Measurements from ENCODE around the gene MSMB. TPM values are rescaled to one million over a fixed set of nuclear protein-coding genes. Genes with fewer than 3 reads are reported as not detected.

MSMB gene
- total and polyA plus RNA-seq, 9 of the 15 experiments (the other 6 are each of a cell fraction or from before 2014, with no cell fraction given): 0.21 to 0.60 TPM; not detected in 7

DNA sequence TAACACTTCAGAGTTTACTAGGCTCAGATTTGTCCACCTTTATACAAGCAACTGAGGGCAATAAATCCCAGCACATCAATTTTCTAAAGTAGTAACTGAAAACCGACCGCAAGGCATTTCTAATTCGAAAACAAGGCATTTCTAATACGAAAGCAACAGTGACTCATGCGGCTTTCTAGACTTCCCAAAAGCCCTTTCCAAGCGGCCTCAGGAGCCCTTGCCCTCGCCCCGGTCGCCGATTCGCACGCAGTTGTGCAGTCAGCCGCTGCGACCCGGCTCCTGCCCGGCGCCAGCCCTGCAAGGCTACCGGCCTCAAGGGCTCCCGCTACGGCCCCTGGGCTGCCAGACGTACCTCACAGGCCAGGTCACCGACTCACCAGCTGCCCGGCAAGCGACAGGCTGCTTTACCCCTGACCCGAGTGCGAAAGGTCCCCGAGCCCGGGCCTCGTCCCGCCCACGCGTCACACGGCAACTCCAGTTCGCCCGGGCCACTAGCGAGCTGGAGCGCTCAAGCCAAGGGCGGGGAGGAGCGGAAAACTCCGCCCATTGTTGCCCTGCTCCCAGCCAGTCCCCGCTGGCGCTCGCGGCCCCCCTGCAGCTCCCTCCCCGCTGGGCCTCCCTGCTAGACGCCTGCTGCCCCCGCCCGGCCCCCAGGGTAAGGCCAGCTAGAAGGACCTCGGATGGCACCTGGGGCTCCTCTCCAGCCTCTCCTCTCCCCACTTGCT, 22.9 kb downstream of the MSMB start (continued):
- TF ChIP-seq, protein P1, sequence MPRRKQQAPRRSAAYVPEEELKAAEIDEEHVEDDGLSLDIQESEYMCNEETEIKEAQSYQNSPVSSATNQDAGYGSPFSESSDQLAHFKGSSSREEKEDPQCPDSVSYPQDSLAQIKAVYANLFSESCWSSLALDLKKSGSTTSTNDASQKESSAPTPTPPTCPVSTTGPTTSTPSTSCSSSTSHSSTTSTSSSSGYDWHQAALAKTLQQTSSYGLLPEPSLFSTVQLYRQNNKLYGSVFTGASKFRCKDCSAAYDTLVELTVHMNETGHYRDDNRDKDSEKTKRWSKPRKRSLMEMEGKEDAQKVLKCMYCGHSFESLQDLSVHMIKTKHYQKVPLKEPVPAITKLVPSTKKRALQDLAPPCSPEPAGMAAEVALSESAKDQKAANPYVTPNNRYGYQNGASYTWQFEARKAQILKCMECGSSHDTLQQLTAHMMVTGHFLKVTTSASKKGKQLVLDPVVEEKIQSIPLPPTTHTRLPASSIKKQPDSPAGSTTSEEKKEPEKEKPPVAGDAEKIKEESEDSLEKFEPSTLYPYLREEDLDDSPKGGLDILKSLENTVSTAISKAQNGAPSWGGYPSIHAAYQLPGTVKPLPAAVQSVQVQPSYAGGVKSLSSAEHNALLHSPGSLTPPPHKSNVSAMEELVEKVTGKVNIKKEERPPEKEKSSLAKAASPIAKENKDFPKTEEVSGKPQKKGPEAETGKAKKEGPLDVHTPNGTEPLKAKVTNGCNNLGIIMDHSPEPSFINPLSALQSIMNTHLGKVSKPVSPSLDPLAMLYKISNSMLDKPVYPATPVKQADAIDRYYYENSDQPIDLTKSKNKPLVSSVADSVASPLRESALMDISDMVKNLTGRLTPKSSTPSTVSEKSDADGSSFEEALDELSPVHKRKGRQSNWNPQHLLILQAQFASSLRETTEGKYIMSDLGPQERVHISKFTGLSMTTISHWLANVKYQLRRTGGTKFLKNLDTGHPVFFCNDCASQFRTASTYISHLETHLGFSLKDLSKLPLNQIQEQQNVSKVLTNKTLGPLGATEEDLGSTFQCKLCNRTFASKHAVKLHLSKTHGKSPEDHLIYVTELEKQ (CRISPR knock-in tag; IDR thresholded peaks at IDR 0.05): no peak
- TF ChIP-seq ZNF217 (CRISPR knock-in tag; IDR thresholded peaks at IDR 0.05) (no peak), ARHGAP35 (IDR thresholded peaks at IDR 0.05; ENCODE audit: partially characterized antibody) (no peak), SMARCC2 (IDR thresholded peaks at IDR 0.05; ENCODE audit: low read depth) (no peak; the same call in 1 of the 2 replicates), ZNF140 (CRISPR knock-in tag; IDR thresholded peaks at IDR 0.05) (no peak), EGR1 (conservative IDR thresholded peaks at IDR 0.05) (peak; percentile 99), ZNF3 (CRISPR knock-in tag; IDR thresholded peaks at IDR 0.05) (no peak), ILF3 (IDR thresholded peaks at IDR 0.05; ENCODE audit: borderline replicate concordance) (no peak; the same call in 1 of the 2 replicates), STAT6 (CRISPR knock-in tag; IDR thresholded peaks at IDR 0.05) (0 out of 2 replicates have a peak, but pooled peaks have one; percentile 54), ELF2 (CRISPR knock-in tag; IDR thresholded peaks at IDR 0.05) (no peak), E2F6 (IDR thresholded peaks at IDR 0.05; ENCODE audit: borderline replicate concordance in 1 of 2, extremely low read depth in 1 of 2, insufficient read depth in 1 of 2, insufficient read length in 1 of 2, low read depth in 1 of 2, low read length in 1 of 2, poor library complexity in 1 of 2, severe bottlenecking in 1 of 2) (peak; percentile 71 to 73), NR2F6 (CRISPR knock-in tag; IDR thresholded peaks at IDR 0.05) (no peak), ZNF398 (CRISPR knock-in tag; IDR thresholded peaks at IDR 0.05) (no peak), ZKSCAN3 (CRISPR knock-in tag; IDR thresholded peaks at IDR 0.05) (no peak), ZNF134 (CRISPR knock-in tag; conservative IDR thresholded peaks at IDR 0.05) (0 out of 2 replicates have a peak, but pooled peaks have one; percentile 31), POLR2A (conservative IDR thresholded peaks at IDR 0.05) (peak; percentile 67), BCL6 (CRISPR knock-in tag; IDR thresholded peaks at IDR 0.05) (no peak), FOXK2 (conservative IDR thresholded peaks at IDR 0.05 in 1 of 2, IDR thresholded peaks at IDR 0.05 in 1 of 2; ENCODE audit: low read depth in 2 of 2) (peak; percentile 26 to 39; a peak in 2 of 4 replicates), EP300 (IDR thresholded peaks at IDR 0.05; ENCODE audit: low read length) (0 out of 2 replicates have a peak, but pooled peaks have one; percentile 8), SUPT5H (IDR thresholded peaks at IDR 0.05) (peak; percentile 74)
